Body of pancreas (tissue), 4 donors: ENCODE measurements around the gene FLAD1.

Source experiments
- POLR2A ChIP-seq, 3 donors: fragments of 450-650 bp; IDR thresholded peaks; one replicate each; pipeline ENCODE4 v1.6.1; 2016; ENCODE audit warnings: antibody characterized with exemption in 3 of 3, mild to moderate bottlenecking in 2 of 3
- TF ChIP-seq, protein P1 (sequence below), 7 experiments: fragments of 450-650 bp in 4 of 7; fragments of 200-600 bp in 3 of 7; sonication (generic) in 3 of 7; IDR thresholded peaks; one replicate each; pipeline ENCODE4 v1.5.1; 2016 to 2019; ENCODE audit warnings: antibody characterized with exemption in 7 of 7

DNA sequence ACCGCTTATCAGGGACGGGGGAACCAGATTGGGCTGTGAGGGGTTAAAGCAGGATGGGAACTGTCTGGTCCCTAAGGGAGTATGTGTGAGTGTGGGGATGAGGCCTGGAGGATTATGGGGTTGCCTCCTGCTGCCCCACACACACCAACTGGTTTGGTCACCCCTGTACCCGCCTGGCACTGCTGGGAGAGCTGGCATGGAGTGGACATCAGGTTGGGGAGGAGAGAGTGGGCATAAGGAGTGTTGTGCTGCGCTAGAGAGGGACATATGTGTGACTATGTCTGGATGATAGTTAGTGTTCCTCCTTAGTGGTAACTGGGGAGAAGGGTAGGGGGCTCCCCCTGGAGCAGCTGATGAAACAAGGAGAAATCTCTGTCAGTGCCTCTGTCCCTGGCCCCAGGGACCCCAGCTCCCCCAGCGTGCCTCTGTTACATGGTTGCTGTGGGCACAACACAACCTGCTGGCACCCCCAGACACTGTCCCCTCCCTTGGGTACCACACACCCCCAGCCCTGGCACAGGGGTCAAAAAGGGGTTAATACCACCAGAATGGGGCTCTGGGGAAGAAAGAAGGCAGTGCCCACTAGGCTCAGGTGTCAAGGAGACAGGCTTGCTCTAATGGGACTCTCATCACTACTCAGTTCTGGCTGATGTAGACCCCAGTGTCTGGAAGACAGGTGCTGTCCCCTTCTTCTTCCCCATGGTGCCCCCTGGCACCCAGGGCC lies 21.4 kb downstream of the FLAD1 start:
- TF ChIP-seq, protein P1, sequence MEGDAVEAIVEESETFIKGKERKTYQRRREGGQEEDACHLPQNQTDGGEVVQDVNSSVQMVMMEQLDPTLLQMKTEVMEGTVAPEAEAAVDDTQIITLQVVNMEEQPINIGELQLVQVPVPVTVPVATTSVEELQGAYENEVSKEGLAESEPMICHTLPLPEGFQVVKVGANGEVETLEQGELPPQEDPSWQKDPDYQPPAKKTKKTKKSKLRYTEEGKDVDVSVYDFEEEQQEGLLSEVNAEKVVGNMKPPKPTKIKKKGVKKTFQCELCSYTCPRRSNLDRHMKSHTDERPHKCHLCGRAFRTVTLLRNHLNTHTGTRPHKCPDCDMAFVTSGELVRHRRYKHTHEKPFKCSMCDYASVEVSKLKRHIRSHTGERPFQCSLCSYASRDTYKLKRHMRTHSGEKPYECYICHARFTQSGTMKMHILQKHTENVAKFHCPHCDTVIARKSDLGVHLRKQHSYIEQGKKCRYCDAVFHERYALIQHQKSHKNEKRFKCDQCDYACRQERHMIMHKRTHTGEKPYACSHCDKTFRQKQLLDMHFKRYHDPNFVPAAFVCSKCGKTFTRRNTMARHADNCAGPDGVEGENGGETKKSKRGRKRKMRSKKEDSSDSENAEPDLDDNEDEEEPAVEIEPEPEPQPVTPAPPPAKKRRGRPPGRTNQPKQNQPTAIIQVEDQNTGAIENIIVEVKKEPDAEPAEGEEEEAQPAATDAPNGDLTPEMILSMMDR (IDR thresholded peaks at IDR 0.05) = no peak
- TF ChIP-seq POLR2A (IDR thresholded peaks at IDR 0.05) = no peak
